Mesendoderm (in vitro differentiated cells): ENCODE data around the gene ZFPM1.
A peak's percentile ranks its signal among the peaks of the same experiment; 100 is the strongest.

Experiments
- DNase-seq: peaks from one replicate; pipeline ENCODE4 v3.0.0; 2013
- H2AK5ac ChIP-seq: 2 replicates; pipeline ENCODE4 v1.6.1; 2013; ENCODE audit warnings: low read length, inconsistent platforms
- H2BK120ac ChIP-seq: 2 replicates; pipeline ENCODE4 v1.6.1; 2013; ENCODE audit warnings: low read depth, mild to moderate bottlenecking, low read length, moderate library complexity, mixed read lengths
- H2BK15ac ChIP-seq: replicated peaks from 2 replicates; pipeline ENCODE4 v1.6.1; 2013; ENCODE audit warnings: low read depth, mild to moderate bottlenecking, moderate library complexity
- H2BK5ac ChIP-seq: 2 replicates; pipeline ENCODE4 v1.6.1; 2013; ENCODE audit warnings: low read length, inconsistent platforms
- H3K18ac ChIP-seq: 2 replicates; pipeline ENCODE4 v1.6.1; 2013; ENCODE audit warnings: mild to moderate bottlenecking, low read length, mixed read lengths
- H3K23ac ChIP-seq: one replicate; pipeline ENCODE4 v1.6.1; 2013; ENCODE audit warnings: low read length
- H3K27ac ChIP-seq: 2 replicates; pipeline ENCODE4 v1.5.1; 2013; ENCODE audit warnings: low read depth, mild to moderate bottlenecking, inconsistent platforms, low read length, moderate library complexity
- H3K27me3 ChIP-seq: 2 replicates; pipeline ENCODE4 v1.6.1; 2013; ENCODE audit warnings: low read length, control low read depth, mild to moderate bottlenecking, inconsistent platforms; ENCODE audit not compliant: insufficient read depth, poor library complexity
- H3K36me3 ChIP-seq: 2 replicates; pipeline ENCODE4 v1.6.1; 2013; ENCODE audit warnings: low read length, inconsistent platforms; ENCODE audit not compliant: control insufficient read depth, insufficient read depth
- H3K4ac ChIP-seq: one replicate; pipeline ENCODE4 v1.6.1; 2013; ENCODE audit warnings: low read depth, mild to moderate bottlenecking, low read length, moderate library complexity
- H3K4me1 ChIP-seq: 2 replicates; pipeline ENCODE4 v1.6.1; 2013; ENCODE audit warnings: low read depth, low read length, inconsistent platforms; ENCODE audit not compliant: control insufficient read depth
- H3K4me2 ChIP-seq: 2 replicates; pipeline ENCODE4 v1.6.1; 2013; ENCODE audit warnings: low read length
- H3K4me3 ChIP-seq: 2 replicates; pipeline ENCODE4 v1.5.1; 2013; ENCODE audit warnings: mild to moderate bottlenecking, low read length
- H3K56ac ChIP-seq: one replicate; pipeline ENCODE4 v1.6.1; 2013; ENCODE audit warnings: low read length
- H3K79me1 ChIP-seq: 2 replicates; pipeline ENCODE4 v1.6.1; 2013; ENCODE audit warnings: low read length, inconsistent platforms
- H3K79me2 ChIP-seq: 2 replicates; pipeline ENCODE4 v1.6.1; 2013; ENCODE audit warnings: mild to moderate bottlenecking, low read length; ENCODE audit not compliant: control insufficient read depth, insufficient read depth
- H3K9ac ChIP-seq: 2 replicates; pipeline ENCODE4 v1.6.1; 2013; ENCODE audit warnings: low read length, inconsistent platforms
- H4K5ac ChIP-seq: one replicate; pipeline ENCODE4 v1.6.1; 2013; ENCODE audit warnings: low read length
- H4K8ac ChIP-seq: one replicate; pipeline ENCODE4 v1.6.1; 2013; ENCODE audit warnings: low read depth, mild to moderate bottlenecking, control low read depth, low read length, moderate library complexity
- WGBS: extraction: QIAGEN DNeasy Blood & Tissue Kit; methylation state at CpG from one replicate; pipeline ENCODE4 v1.1.7; 2013; ENCODE audit warnings: low lambda C conversion rate, missing lambda C conversion rate; ENCODE audit not compliant: insufficient coverage; ENCODE audit errors: extremely low coverage; 5-methylcytosine and 5-hydroxymethylcytosine counted together

Gene ZFPM1

DNA sequence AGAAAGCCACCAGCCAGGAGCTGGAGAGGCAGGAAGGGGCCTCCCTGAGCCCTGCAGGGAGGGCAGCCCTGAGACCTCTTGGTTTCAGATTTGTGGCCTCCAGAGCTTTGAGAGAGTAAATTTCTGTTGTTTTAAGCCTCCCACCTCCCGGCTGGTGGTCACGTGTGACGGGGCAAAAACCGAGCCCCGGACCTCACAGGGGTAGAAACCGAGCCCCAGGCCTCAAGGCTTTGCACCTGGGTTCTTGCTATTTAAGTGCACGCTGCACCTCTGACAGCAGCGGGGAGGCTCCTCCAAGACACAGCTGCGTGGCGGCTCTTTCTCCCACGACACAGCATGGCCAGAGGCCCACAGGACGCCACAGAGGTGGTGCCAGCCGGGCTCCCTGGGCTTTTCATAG is 99.7 kb downstream of the ZFPM1 start:
- Histone ChIP-seq H2BK120ac (no peak overlapping the region), H3K4ac (no peak overlapping the region), H4K5ac (no peak overlapping the region), H2BK5ac (no peak overlapping the region), H2AK5ac (no peak overlapping the region), H3K27ac (no peak overlapping the region), H3K79me2 (no peaks in the 10 kb centered on the region), H3K18ac (no peak overlapping the region), H4K8ac (no peak overlapping the region), H3K79me1 (no peaks in the 10 kb centered on the region), H3K56ac (no peak overlapping the region), H3K36me3 (no peaks in the 10 kb centered on the region), H3K9ac (no peak overlapping the region), H3K4me1 (no peaks in the 10 kb centered on the region), H3K4me2 (no peak overlapping the region), H3K27me3 (peaks cover 9% of the 10 kb centered on the region), H3K23ac (no peak overlapping the region), H2BK15ac (no peak overlapping the region), H3K4me3 (no peak overlapping the region)
- no peak for DNase-seq
- WGBS: no CpG with 5 or more reads among the region's 13 CpGs

DNA sequence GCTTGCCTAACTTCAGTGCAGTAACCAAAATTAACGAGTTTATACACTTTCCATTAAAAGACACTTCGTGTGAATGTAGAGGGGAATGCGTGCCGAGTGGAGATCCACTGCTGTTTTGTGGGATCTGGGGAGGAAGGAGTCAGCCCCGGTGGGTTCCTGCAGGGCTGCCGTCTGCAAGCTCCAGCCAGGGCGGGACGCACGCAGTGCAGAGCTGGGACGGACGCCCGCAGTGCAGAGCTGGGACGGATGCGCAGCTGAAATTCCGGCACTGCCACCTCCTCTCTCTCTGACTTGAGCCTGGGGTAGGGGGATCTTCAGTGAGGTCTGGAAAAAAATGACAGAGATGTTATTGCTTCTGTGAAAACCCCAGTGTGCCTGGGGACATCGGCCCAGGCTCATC is 100.7 kb downstream of the ZFPM1 start:
- peaks cover 7% of the 10 kb centered on the region for H3K27me3 ChIP-seq
- no peak overlapping the region for H3K23ac ChIP-seq

DNA sequence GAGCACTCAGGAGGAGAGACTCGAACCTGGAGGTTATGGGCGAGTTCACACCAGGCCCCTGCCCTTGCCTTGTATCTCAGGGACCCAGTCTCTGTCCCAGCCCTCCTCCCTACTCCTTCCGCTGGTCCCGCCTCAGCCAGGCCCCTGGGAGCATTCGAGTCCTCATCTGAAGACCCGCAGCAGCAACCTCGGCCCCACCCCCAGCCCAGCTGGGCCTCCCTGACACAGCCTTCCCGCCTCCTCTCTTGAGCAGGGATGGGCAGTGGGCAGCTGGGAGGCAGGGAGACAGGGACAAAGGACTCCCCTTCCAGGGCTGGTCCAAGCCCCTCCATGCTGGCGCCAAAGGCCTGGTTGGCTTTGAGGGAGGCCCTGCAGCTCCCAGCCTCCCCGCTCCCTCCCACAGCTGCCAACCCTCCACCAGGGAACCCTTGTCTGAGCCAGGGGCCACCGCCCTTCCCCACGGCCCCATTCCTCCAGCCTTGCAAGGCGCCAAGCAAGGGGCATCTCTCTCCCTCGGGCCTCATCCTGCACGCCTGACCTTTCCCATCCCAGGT is 101.7 kb downstream of the ZFPM1 start:
- Histone ChIP-seq H3K18ac (no peak overlapping the region), H3K4me2 (no peak overlapping the region), H2BK15ac (no peak overlapping the region), H3K4ac (no peak overlapping the region), H4K8ac (no peak overlapping the region), H3K36me3 (no peaks in the 10 kb centered on the region), H2BK120ac (no peak overlapping the region), H3K4me1 (no peaks in the 10 kb centered on the region), H3K79me2 (no peaks in the 10 kb centered on the region), H2AK5ac (no peak overlapping the region), H3K79me1 (no peaks in the 10 kb centered on the region), H4K5ac (no peak overlapping the region), H3K27ac (no peak overlapping the region), H3K27me3 (peaks cover under 1% of the 10 kb centered on the region), H2BK5ac (no peak overlapping the region), H3K4me3 (no peak overlapping the region), H3K9ac (no peak overlapping the region), H3K23ac (no peak overlapping the region), H3K56ac (no peak overlapping the region)
- WGBS: no CpG with 5 or more reads among the region's 15 CpGs
- DNase-seq: no peak

More for the DNA sequence above, 100.7 kb downstream of the ZFPM1 start:
- WGBS: no CpG with 5 or more reads among the region's 16 CpGs
- Histone ChIP-seq H3K4me2 (no peak overlapping the region), H3K36me3 (no peaks in the 10 kb centered on the region), H4K8ac (no peak overlapping the region), H3K79me2 (no peaks in the 10 kb centered on the region), H2AK5ac (no peak overlapping the region), H3K56ac (no peak overlapping the region), H3K27ac (no peak overlapping the region), H3K79me1 (no peaks in the 10 kb centered on the region), H3K18ac (no peak overlapping the region), H3K4me1 (no peaks in the 10 kb centered on the region), H2BK5ac (no peak overlapping the region), H3K4ac (no peak overlapping the region), H2BK15ac (no peak overlapping the region), H2BK120ac (no peak overlapping the region), H4K5ac (no peak overlapping the region), H3K4me3 (no peak overlapping the region), H3K9ac (no peak overlapping the region)
- DNase-seq: no peak

GRCh38 chr16:88556294-88556988 is 103.4 kb downstream of the ZFPM1 start:
- Histone ChIP-seq H3K4me1 (no peaks in the 10 kb centered on the region), H2AK5ac (no peak overlapping the region), H3K27ac (no peak overlapping the region), H4K8ac (no peak overlapping the region), H2BK5ac (no peak overlapping the region), H3K4me3 (no peak overlapping the region), H3K23ac (no peak overlapping the region), H3K79me2 (no peaks in the 10 kb centered on the region), H3K4ac (no peak overlapping the region), H3K4me2 (no peak overlapping the region), H2BK15ac (no peak overlapping the region), H3K18ac (no peak overlapping the region), H3K27me3 (no peaks in the 10 kb centered on the region), H3K79me1 (no peaks in the 10 kb centered on the region), H2BK120ac (no peak overlapping the region), H4K5ac (no peak overlapping the region), H3K56ac (no peak overlapping the region), H3K36me3 (no peaks in the 10 kb centered on the region), H3K9ac (no peak overlapping the region)
- no peak for DNase-seq
- WGBS: no CpG with 5 or more reads among the region's 15 CpGs

GRCh38 chr16:88558457-88559442 is 105.7 kb downstream of the ZFPM1 start:
- Histone ChIP-seq H2BK15ac (no peak overlapping the region), H3K18ac (no peak overlapping the region), H3K4me2 (no peak overlapping the region), H3K23ac (no peak overlapping the region), H3K79me1 (no peaks in the 10 kb centered on the region), H2BK120ac (no peak overlapping the region), H2AK5ac (no peak overlapping the region), H3K4me1 (no peaks in the 10 kb centered on the region), H3K79me2 (no peaks in the 10 kb centered on the region), H3K4me3 (no peak overlapping the region), H4K8ac (no peak overlapping the region), H3K27me3 (no peaks in the 10 kb centered on the region), H3K9ac (no peak overlapping the region), H3K4ac (no peak overlapping the region), H2BK5ac (no peak overlapping the region), H4K5ac (no peak overlapping the region), H3K27ac (no peak overlapping the region), H3K56ac (no peak overlapping the region), H3K36me3 (no peaks in the 10 kb centered on the region)
- peak; percentile 73 for DNase-seq
- no CpG with 5 or more reads among the region's 45 CpGs for WGBS
